Activated CD4-positive, alpha-beta T cell treated with anti-CD3 and anti-CD28 coated beads for 36 hours (primary cell): ENCODE measurements around the gene CCDC106. TPM values are rescaled to one million over a fixed set of nuclear protein-coding genes. Genes with fewer than 3 reads are reported as not detected.
A peak's percentile ranks its signal among the peaks of the same experiment; 100 is the strongest.

Experiments
- ATAC-seq: fragments of 200-7000 bp; cut with Tn5 transposase; one replicate; pipeline ENCODE4 v1.10.0; 2021; ENCODE audit warnings: mild to moderate bottlenecking, moderate library complexity
- CTCF ChIA-PET: fragments of 350-600 bp; sonication (Branson Sonifier 250); formaldehyde crosslinking; loops from one replicate; lab custom pipeline; 2021; ENCODE audit warnings: antibody characterized with exemption; lab: Charles Lee
- POLR2A ChIA-PET: fragments of 350-600 bp; sonication (Branson Sonifier 250); formaldehyde crosslinking; loops from one replicate; lab custom pipeline; 2021; ENCODE audit warnings: antibody characterized with exemption, inconsistent platforms; lab: Charles Lee
- DNase-seq: peaks from one replicate; pipeline ENCODE4 v3.0.0-alpha.2; 2020
- H3K27ac Mint-ChIP-seq: one replicate; pipeline ENCODE4 v1.8.0; 2021; ENCODE audit warnings: mixed read lengths
- H3K27me3 Mint-ChIP-seq: one replicate; pipeline ENCODE4 v1.8.0; 2021; ENCODE audit warnings: mixed read lengths
- H3K36me3 Mint-ChIP-seq: one replicate; pipeline ENCODE4 v1.8.0; 2021; ENCODE audit warnings: low read depth, mixed read lengths
- H3K4me1 Mint-ChIP-seq: one replicate; pipeline ENCODE4 v1.8.0; 2021; ENCODE audit warnings: mixed read lengths
- H3K4me3 Mint-ChIP-seq: one replicate; pipeline ENCODE4 v1.8.0; 2021; ENCODE audit warnings: mild to moderate bottlenecking, moderate library complexity, mixed read lengths
- H3K9me3 Mint-ChIP-seq: one replicate; pipeline ENCODE4 v1.8.0; 2021; ENCODE audit warnings: low read depth, mixed read lengths
- intact Hi-C, 2 experiments: fragments of 100-400 bp; cut with DNase I in 1 of 2; cut with micrococcal nuclease in 1 of 2; formaldehyde crosslinking; loops; one replicate each; pipeline versions ENCODE4 v1.14.2 to v1.15.1; 2022 to 2024; cut with DNase I, micrococcal nuclease
- total RNA-seq, 2 experiments: library from RNA; stranded (reverse); gene quantifications; one replicate each; pipeline ENCODE4 v1.2.3, GENCODE V29; 2021

CCDC106 gene
- total RNA-seq, 2 experiments from 2014 or later = 6.2 to 6.3 TPM

- Mint-ChIP-seq H3K36me3 (peaks cover 26% of the 10 kb centered on the region), H3K27ac (peak overlapping the region; percentile 96), H3K4me3 (peak overlapping the region; percentile 30), H3K9me3 (no peaks in the 10 kb centered on the region), H3K27me3 (no peaks in the 10 kb centered on the region), H3K4me1 (peaks cover 50% of the 10 kb centered on the region)
- intact Hi-C loops = loop anchor here in 1 of 2 experiments (10.0 kb wide), 1 partner anchor 439 kb away; the partner anchor contains the start of gene DNAAF3
- DNase-seq (peak; percentile 36), ATAC-seq (no peak)
- ChIA-PET POLR2A (no interaction called here), CTCF (interaction anchor here (0.8 to 4.1 kb wide), 3 partner anchors 18 to 28 kb away, joined by 3 to 33 read pairs (median 3); no protein-coding TSS in a partner anchor)
These were observed 44.3 kb upstream of the CCDC106 start for GRCh38 chr19:55603581-55604292.

- DNase-seq = peak; percentile 100
- Mint-ChIP-seq H3K27me3 (no peaks in the 10 kb centered on the region), H3K4me3 (peak overlapping the region; percentile 88), H3K9me3 (no peaks in the 10 kb centered on the region), H3K36me3 (peaks cover 34% of the 10 kb centered on the region), H3K4me1 (peaks cover 57% of the 10 kb centered on the region), H3K27ac (peak overlapping the region; percentile 96)
- intact Hi-C loops = loop anchor here (1.0 to 10.0 kb wide), 16 partner anchors 18 to 1468 kb away; partner anchors contain the start of genes CNOT3 (in 1 of the 2), DNAAF3 (in 1 of the 2), ISOC2 (in 1 of the 2) and KMT5C (in 1 of the 2)
- ChIA-PET POLR2A (no interaction called here), CTCF (interaction anchor here (0.6 to 4.1 kb wide), 9 partner anchors 15 to 669 kb away, joined by 3 to 33 read pairs (median 10); partner anchors contain the start of genes KMT5C and ZNF784)
- peak; percentile 87 for ATAC-seq
These were observed 42.8 kb upstream of the CCDC106 start for GRCh38 chr19:55605207-55605636.

GRCh38 chr19:55605637-55606470 lies 42.2 kb upstream of the CCDC106 start, which contains the start of gene ZNF865:
Gene ZNF865, plus strand, starts transcription at chr19:55605647. Its CDS starts 7,972 bp downstream, at chr19:55613619.
- Mint-ChIP-seq H3K9me3 (no peaks in the 10 kb centered on the region), H3K4me1 (peaks cover 60% of the 10 kb centered on the region), H3K4me3 (peak within 1 kb of the TSS; percentile 88), H3K27me3 (no peaks in the 10 kb centered on the region), H3K36me3 (peaks cover 34% of the 10 kb centered on the region), H3K27ac (peak within 1 kb of the TSS; percentile 96)
- intact Hi-C loops = loop anchor here (1.0 to 10.0 kb wide), 18 partner anchors 15 to 1469 kb away; partner anchors contain the start of genes CNOT3 (in 1 of the 2), DNAAF3 (in 1 of the 2), ISOC2 (in 1 of the 2) and KMT5C (in 1 of the 2)
- ChIA-PET CTCF (interaction anchor here (0.6 to 4.1 kb wide), 26 partner anchors 9 to 669 kb away, joined by 3 to 33 read pairs (median 4); partner anchors contain the start of genes KMT5C, ZNF628 and ZNF784), POLR2A (interaction anchor here (1.1 to 1.6 kb wide), 2 partner anchors 15 to 1157 kb away, joined by 4 read pairs; partner anchors contain the start of gene LENG8)
- ATAC-seq = peak; percentile 46
- DNase-seq = peak; percentile 88

- ATAC-seq = no peak
- H3K4me1 Mint-ChIP-seq = peaks cover 55% of the 10 kb centered on the region
- H3K27ac Mint-ChIP-seq = peak overlapping the region; percentile 92
- intact Hi-C loops = loop anchor here (1.0 to 10.0 kb wide), 4 partner anchors 14 to 442 kb away; partner anchors contain the start of genes DNAAF3 (in 1 of the 2), ZNF580 (in 1 of the 2) and ZNF581 (in 1 of the 2)
- DNase-seq = no peak
- H3K9me3 Mint-ChIP-seq = no peaks in the 10 kb centered on the region
- no peaks in the 10 kb centered on the region for H3K27me3 Mint-ChIP-seq
- H3K36me3 Mint-ChIP-seq = peaks cover 34% of the 10 kb centered on the region
- peak overlapping the region; percentile 88 for H3K4me3 Mint-ChIP-seq
- CTCF ChIA-PET = interaction anchor here (0.6 to 4.1 kb wide), 24 partner anchors 9 to 267 kb away, joined by 3 to 33 read pairs (median 4); partner anchors contain the start of genes KMT5C, ZNF628 and ZNF784
- POLR2A ChIA-PET = interaction anchor here (1.1 to 1.6 kb wide), 2 partner anchors 14 to 1158 kb away, joined by 4 read pairs; partner anchors contain the start of gene LENG8
These were observed 41.6 kb upstream of the CCDC106 start for GRCh38 chr19:55606471-55606787.

GRCh38 chr19:55606817-55607216 lies 41.2 kb upstream of the CCDC106 start:
- no peak for DNase-seq
- CTCF ChIA-PET = interaction anchor here (0.6 to 4.1 kb wide), 23 partner anchors 10 to 267 kb away, joined by 3 to 33 read pairs (median 4); partner anchors contain the start of genes KMT5C, ZNF628 and ZNF784
- H3K4me1 Mint-ChIP-seq = peaks cover 55% of the 10 kb centered on the region
- ATAC-seq = no peak
- POLR2A ChIA-PET = interaction anchor here (1.1 to 1.6 kb wide), 2 partner anchors 14 to 1158 kb away, joined by 4 read pairs; partner anchors contain the start of gene LENG8
- no peaks in the 10 kb centered on the region for H3K9me3 Mint-ChIP-seq
- peak overlapping the region; percentile 88 for H3K4me3 Mint-ChIP-seq
- intact Hi-C loops = loop anchor here (1.0 to 10.0 kb wide), 4 partner anchors 14 to 442 kb away; partner anchors contain the start of genes DNAAF3 (in 1 of the 2), ZNF580 (in 1 of the 2) and ZNF581 (in 1 of the 2)
- no peaks in the 10 kb centered on the region for H3K27me3 Mint-ChIP-seq
- peaks cover 32% of the 10 kb centered on the region for H3K36me3 Mint-ChIP-seq
- H3K27ac Mint-ChIP-seq = peak overlapping the region; percentile 92

- Mint-ChIP-seq H3K4me3 (no peak overlapping the region), H3K36me3 (peaks cover 29% of the 10 kb centered on the region), H3K27me3 (no peaks in the 10 kb centered on the region), H3K4me1 (peaks cover 51% of the 10 kb centered on the region), H3K9me3 (no peaks in the 10 kb centered on the region), H3K27ac (no peak overlapping the region)
- no peak for DNase-seq
- CTCF ChIA-PET = interaction anchor here (1.2 to 2.9 kb wide), 2 partner anchors 23 to 468 kb away, joined by 4 to 9 read pairs; no protein-coding TSS in a partner anchor
- intact Hi-C loops = loop anchor here (5.0 to 10.0 kb wide), 2 partner anchors 33 to 445 kb away; partner anchors contain the start of genes DNAAF3 (in 1 of the 2), ZNF580 (in 1 of the 2) and ZNF581 (in 1 of the 2)
- POLR2A ChIA-PET = no interaction called here
- ATAC-seq = no peak
These were observed 38.7 kb upstream of the CCDC106 start for GRCh38 chr19:55609326-55609725.

GRCh38 chr19:55611300-55611982 lies 36.6 kb upstream of the CCDC106 start:
- no peaks in the 10 kb centered on the region for H3K27me3 Mint-ChIP-seq
- no peak for DNase-seq
- H3K9me3 Mint-ChIP-seq = no peaks in the 10 kb centered on the region
- ChIA-PET POLR2A (no interaction called here), CTCF (interaction anchor here (1.4 kb wide), 1 partner anchor 46 kb away, joined by 3 read pairs; no protein-coding TSS in a partner anchor)
- peaks cover 30% of the 10 kb centered on the region for H3K36me3 Mint-ChIP-seq
- H3K4me1 Mint-ChIP-seq = peaks cover 39% of the 10 kb centered on the region
- no peak for ATAC-seq
- no peak overlapping the region for H3K4me3 Mint-ChIP-seq
- intact Hi-C loops = no loop called here
- H3K27ac Mint-ChIP-seq = peak overlapping the region; percentile 24

GRCh38 chr19:55611983-55612645 lies 35.9 kb upstream of the CCDC106 start:
- Mint-ChIP-seq H3K9me3 (no peaks in the 10 kb centered on the region), H3K27me3 (no peaks in the 10 kb centered on the region), H3K27ac (peak overlapping the region; percentile 24), H3K36me3 (peaks cover 30% of the 10 kb centered on the region), H3K4me1 (peaks cover 32% of the 10 kb centered on the region), H3K4me3 (no peak overlapping the region)
- ChIA-PET CTCF (interaction anchor here (1.4 kb wide), 1 partner anchor 46 kb away, joined by 3 read pairs; no protein-coding TSS in a partner anchor), POLR2A (no interaction called here)
- ATAC-seq = no peak
- no peak for DNase-seq
- intact Hi-C loops = no loop called here

GRCh38 chr19:55613396-55613795 lies 34.6 kb upstream of the CCDC106 start:
- no peak overlapping the region for H3K27ac Mint-ChIP-seq
- no peak for DNase-seq
- H3K4me3 Mint-ChIP-seq = no peak overlapping the region
- ChIA-PET CTCF (no interaction called here), POLR2A (no interaction called here)
- H3K9me3 Mint-ChIP-seq = no peaks in the 10 kb centered on the region
- no peaks in the 10 kb centered on the region for H3K27me3 Mint-ChIP-seq
- H3K36me3 Mint-ChIP-seq = peaks cover 31% of the 10 kb centered on the region
- intact Hi-C loops = no loop called here
- ATAC-seq = no peak
- H3K4me1 Mint-ChIP-seq = peaks cover 23% of the 10 kb centered on the region
